ENCODE data around the gene TLN1.

The TLN1 gene

DNA sequence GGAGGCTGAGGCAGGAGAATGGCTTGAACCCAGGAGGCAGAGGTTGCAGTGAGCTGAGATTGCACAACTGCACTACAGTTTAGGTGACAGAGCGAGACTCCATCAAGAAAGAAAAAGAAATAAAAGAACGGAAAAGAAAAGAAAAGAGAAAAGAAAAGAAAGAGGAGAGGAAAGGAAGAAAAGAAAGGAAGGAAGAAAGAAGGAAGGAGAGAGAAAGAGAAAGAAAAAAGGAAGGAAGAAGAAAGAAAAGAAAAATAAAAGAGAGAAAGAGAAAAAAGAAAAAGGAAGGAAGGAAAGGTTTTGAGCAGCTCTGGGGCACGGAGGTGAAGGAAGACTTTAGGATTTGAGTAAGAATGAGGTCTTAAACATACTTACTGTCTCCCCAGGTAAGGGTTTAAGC, 18.4 kb downstream of the TLN1 start:
- no peak overlapping the region for H3K4me3 ChIP-seq (ENCODE audit: control insufficient read depth, low read depth, low read length)
- no peak for TF ChIP-seq CTCF (conservative IDR thresholded peaks at IDR 0.05; ENCODE audit: control insufficient read depth, insufficient read depth, low read depth, low read length)
- no peak for DNase-seq (ENCODE audit: low read depth)

GRCh38 chr9:35712762-35713400, 19.1 kb downstream of the TLN1 start:
- no peak for DNase-seq (ENCODE audit: low read depth)
- no peak overlapping the region for H3K4me3 ChIP-seq (ENCODE audit: control insufficient read depth, low read depth, low read length)
- no peak for TF ChIP-seq CTCF (conservative IDR thresholded peaks at IDR 0.05; ENCODE audit: control insufficient read depth, insufficient read depth, low read depth, low read length)

GRCh38 chr9:35711501-35712428, 20.2 kb downstream of the TLN1 start:
- no peak for TF ChIP-seq CTCF (conservative IDR thresholded peaks at IDR 0.05; ENCODE audit: control insufficient read depth, insufficient read depth, low read depth, low read length)
- DNase-seq (ENCODE audit: low read depth): no peak
- H3K4me3 ChIP-seq (ENCODE audit: control insufficient read depth, low read depth, low read length): no peak overlapping the region

DNA sequence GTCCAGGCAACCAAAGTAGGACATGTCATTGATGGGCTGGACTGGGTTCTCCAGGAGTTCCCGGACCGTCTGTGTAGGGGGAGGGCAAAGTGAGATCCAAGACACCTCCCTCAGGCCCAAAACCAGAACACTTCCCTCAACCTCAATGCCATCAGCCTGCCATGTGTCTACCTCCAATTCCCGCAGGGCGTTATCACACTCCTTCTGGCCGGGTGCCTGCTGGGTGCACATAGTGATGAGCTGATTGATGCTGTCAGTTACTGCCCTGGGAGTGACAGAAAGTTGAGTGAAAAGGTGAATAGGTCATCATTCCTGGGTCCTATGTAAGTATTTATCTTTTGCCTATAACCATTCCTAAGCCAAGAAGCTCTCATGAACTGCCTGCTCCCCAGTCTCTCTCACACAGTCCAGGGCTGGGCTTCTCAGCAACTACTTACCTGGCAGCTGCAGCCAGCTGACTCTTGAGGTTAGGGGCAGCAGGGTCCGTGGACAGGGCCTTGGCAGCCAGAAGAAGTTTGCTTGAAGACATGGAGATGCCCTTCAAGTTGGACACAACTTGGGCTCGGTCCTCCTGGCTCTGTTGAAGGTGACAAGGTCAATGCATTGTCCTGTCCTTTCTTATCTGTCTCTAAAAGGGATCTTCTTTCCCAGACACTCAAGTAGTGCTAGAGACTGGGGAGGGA, 21.0 kb downstream of the TLN1 start:
- TF ChIP-seq CTCF (conservative IDR thresholded peaks at IDR 0.05; ENCODE audit: control insufficient read depth, insufficient read depth, low read depth, low read length): no peak
- DNase-seq (ENCODE audit: low read depth): no peak
- H3K4me3 ChIP-seq (ENCODE audit: control insufficient read depth, low read depth, low read length): no peak overlapping the region

- no peak overlapping the region for H3K4me3 ChIP-seq (ENCODE audit: control insufficient read depth, low read depth, low read length)
- DNase-seq (ENCODE audit: low read depth): no peak
- no peak for TF ChIP-seq CTCF (conservative IDR thresholded peaks at IDR 0.05; ENCODE audit: control insufficient read depth, insufficient read depth, low read depth, low read length)
Measured at GRCh38 chr9:35708146-35708545, 23.8 kb downstream of the TLN1 start.

GRCh38 chr9:35706951-35707350, 25.0 kb downstream of the TLN1 start:
- no peak overlapping the region for H3K4me3 ChIP-seq (ENCODE audit: control insufficient read depth, low read depth, low read length)
- no peak for TF ChIP-seq CTCF (conservative IDR thresholded peaks at IDR 0.05; ENCODE audit: control insufficient read depth, insufficient read depth, low read depth, low read length)
- no peak for DNase-seq (ENCODE audit: low read depth)
